Chondrocyte (in vitro differentiated cells): ENCODE results near the gene SLC25A11. TPM values are rescaled to one million over a fixed set of nuclear protein-coding genes. Genes with fewer than 3 reads are reported as not detected.

Experiments
- DNase-seq: peaks from one replicate; pipeline ENCODE4 v3.0.0; 2021; ENCODE audit warnings: mixed read lengths, low spot score
- H3K27ac Mint-ChIP-seq: one replicate; pipeline ENCODE4 v1.8.0; 2021; ENCODE audit warnings: mild to moderate bottlenecking, moderate library complexity, mixed read lengths; ENCODE audit not compliant: unreplicated experiment
- H3K27me3 Mint-ChIP-seq: 2 replicates; pipeline ENCODE4 v1.8.0; 2021; ENCODE audit warnings: low read depth, mixed read lengths
- H3K36me3 Mint-ChIP-seq: 2 replicates; pipeline ENCODE4 v1.8.0; 2021; ENCODE audit warnings: low read depth, mixed read lengths
- H3K4me1 Mint-ChIP-seq: 2 replicates; pipeline ENCODE4 v1.8.0; 2021; ENCODE audit warnings: low read depth, mild to moderate bottlenecking, mixed read lengths
- H3K4me3 Mint-ChIP-seq: one replicate; pipeline ENCODE4 v1.8.0; 2021; ENCODE audit warnings: mild to moderate bottlenecking, moderate library complexity, mixed read lengths; ENCODE audit not compliant: unreplicated experiment
- H3K9me3 Mint-ChIP-seq: 2 replicates; pipeline ENCODE4 v1.8.0; 2021; ENCODE audit warnings: low read depth, mixed read lengths
- CTCF ChIP-seq: fragments of 200-600 bp; sonication (generic); IDR thresholded peaks from 2 replicates; pipeline ENCODE4 v1.5.0; 2021; ENCODE audit warnings: antibody characterized with exemption, mild to moderate bottlenecking, moderate library complexity
- total RNA-seq: library from RNA; stranded (reverse); gene quantifications from 3 replicates; pipeline ENCODE4 v1.2.1, GENCODE V29; 2021

The SLC25A11 gene
- total RNA-seq, 1 donor from 2014 or later, result 46.6 TPM

- Mint-ChIP-seq H3K4me3 (no peak overlapping the region), H3K36me3 (peaks cover 30% of the 10 kb centered on the region), H3K9me3 (no peaks in the 10 kb centered on the region), H3K4me1 (peaks cover 41% of the 10 kb centered on the region), H3K27me3 (no peaks in the 10 kb centered on the region), H3K27ac (peak overlapping the region; percentile 65)
- DNase-seq, result no peak
- TF ChIP-seq CTCF, result no peak
These were observed 32.9 kb upstream of the SLC25A11 start for GRCh38 chr17:4972752-4973151.

GRCh38 chr17:4972322-4972721, 32.5 kb upstream of the SLC25A11 start:
- Mint-ChIP-seq H3K36me3 (peaks cover 28% of the 10 kb centered on the region), H3K4me3 (no peak overlapping the region)

GRCh38 chr17:4971826-4972225, 32.0 kb upstream of the SLC25A11 start:
- Mint-ChIP-seq H3K27ac (no peak overlapping the region), H3K4me3 (no peak overlapping the region), H3K4me1 (peaks cover 41% of the 10 kb centered on the region), H3K36me3 (peaks cover 28% of the 10 kb centered on the region), H3K27me3 (no peaks in the 10 kb centered on the region), H3K9me3 (no peaks in the 10 kb centered on the region)
- TF ChIP-seq CTCF, result no peak
- no peak for DNase-seq

More at GRCh38 chr17:4972322-4972721, 32.5 kb upstream of the SLC25A11 start:
- no peak for DNase-seq
- Mint-ChIP-seq H3K27ac (peak overlapping the region; percentile 65), H3K9me3 (no peaks in the 10 kb centered on the region), H3K27me3 (no peaks in the 10 kb centered on the region), H3K4me1 (peaks cover 41% of the 10 kb centered on the region)
- TF ChIP-seq CTCF, result no peak

- Mint-ChIP-seq H3K4me1 (peaks cover 50% of the 10 kb centered on the region), H3K27me3 (no peaks in the 10 kb centered on the region), H3K36me3 (peaks cover 30% of the 10 kb centered on the region), H3K27ac (no peak overlapping the region), H3K9me3 (no peaks in the 10 kb centered on the region), H3K4me3 (no peak overlapping the region)
- TF ChIP-seq CTCF, result no peak
- DNase-seq, result no peak
These were observed 30.4 kb upstream of the SLC25A11 start for GRCh38 chr17:4970273-4970672.

- no peak for DNase-seq
- H3K27ac Mint-ChIP-seq, result no peak overlapping the region
- TF ChIP-seq CTCF, result no peak
- no peak overlapping the region for H3K4me3 Mint-ChIP-seq
- no peaks in the 10 kb centered on the region for H3K9me3 Mint-ChIP-seq
- H3K27me3 Mint-ChIP-seq, result no peaks in the 10 kb centered on the region
- peaks cover 30% of the 10 kb centered on the region for H3K36me3 Mint-ChIP-seq
- H3K4me1 Mint-ChIP-seq, result peaks cover 52% of the 10 kb centered on the region
These were observed 29.8 kb upstream of the SLC25A11 start for GRCh38 chr17:4969551-4970173.
